Upper lobe of left lung (tissue), 4 donors: ENCODE results near the gene JARID2.

Source experiments
- CTCF ChIP-seq, 6 experiments: fragments of 450-650 bp in 4 of 6; fragments of 200-600 bp in 2 of 6; sonication (generic) in 2 of 6; IDR thresholded peaks; one replicate each; pipeline ENCODE4 v1.5.1; 2016 to 2019; ENCODE audit warnings: antibody characterized with exemption in 6 of 6
- EP300 ChIP-seq, 4 donors: sonication (generic); formaldehyde crosslinking; IDR thresholded peaks; one replicate each; pipeline ENCODE4 v1.5.1; 2017; ENCODE audit warnings: antibody characterized with exemption in 4 of 4, control low read depth in 2 of 4
- POLR2A ChIP-seq, 4 donors: fragments of 450-650 bp; IDR thresholded peaks; one replicate each; pipeline ENCODE4 v1.5.1; 2016 to 2017; ENCODE audit warnings: antibody characterized with exemption in 4 of 4, mild to moderate bottlenecking in 2 of 4
- POLR2AphosphoS5 ChIP-seq, 2 donors: sonication (generic); formaldehyde crosslinking; IDR thresholded peaks; one replicate each; pipeline ENCODE4 v1.5.1; 2017; ENCODE audit warnings: antibody characterized with exemption in 2 of 2

- no peak for TF ChIP-seq EP300 (IDR thresholded peaks at IDR 0.05)
- TF ChIP-seq CTCF (IDR thresholded peaks at IDR 0.05) = no peak
- TF ChIP-seq POLR2A (IDR thresholded peaks at IDR 0.05) = no peak
- TF ChIP-seq POLR2AphosphoS5 (IDR thresholded peaks at IDR 0.05) = no peak
Observed at GRCh38 chr6:15403094-15403755, 157.4 kb downstream of the JARID2 start.
